Prostate gland (tissue), 2 donors: ENCODE results near the gene ACTG2.

Experiments
- CTCF ChIP-seq, 4 experiments: fragments of 200-600 bp in 2 of 4; fragments of 450-650 bp in 2 of 4; sonication (generic) in 2 of 4; IDR thresholded peaks; 1 replicate in 3 of 4; 2 replicates in 1 of 4; pipeline ENCODE4 v1.5.1; 2016 to 2019; ENCODE audit warnings: antibody characterized with exemption in 4 of 4, mild to moderate bottlenecking in 2 of 4, moderate library complexity in 2 of 4
- POLR2A ChIP-seq: fragments of 450-650 bp; IDR thresholded peaks from one replicate; pipeline ENCODE4 v1.6.1; 2016; ENCODE audit warnings: antibody characterized with exemption, mild to moderate bottlenecking

GRCh38 chr2:73969356-73969755, 76.5 kb downstream of the ACTG2 start:
- TF ChIP-seq CTCF (IDR thresholded peaks at IDR 0.05) (no peak), POLR2A (no peak)
